Loucy (cell line): ENCODE data around the gene GNB1L.

Experiments used
- H2AFZ ChIP-seq: fragments of 200-600 bp; sonication (generic); 2 replicates; pipeline ENCODE4 v1.6.0; 2016; ENCODE audit warnings: antibody characterized with exemption, mild to moderate bottlenecking, low read length, moderate library complexity
- H3F3A ChIP-seq: fragments of 200-600 bp; 2 replicates; pipeline ENCODE4 v1.6.0; 2016; ENCODE audit warnings: antibody characterized with exemption, low read depth, mild to moderate bottlenecking
- H3K27me3 ChIP-seq: fragments of 200-600 bp; sonication (generic); 2 replicates; pipeline ENCODE4 v1.6.1; 2014; ENCODE audit warnings: low read length, mild to moderate bottlenecking; ENCODE audit not compliant: insufficient read depth, poor library complexity, severe bottlenecking
- H3K36me3 ChIP-seq: fragments of 200-600 bp; sonication (generic); 2 replicates; pipeline ENCODE4 v1.6.1; 2016; ENCODE audit warnings: low read length; ENCODE audit not compliant: insufficient read depth
- H3K4me1 ChIP-seq: fragments of 200-600 bp; sonication (generic); 2 replicates; pipeline ENCODE4 v1.5.1; 2014; ENCODE audit warnings: low read length, mild to moderate bottlenecking; ENCODE audit not compliant: insufficient read depth, poor library complexity, severe bottlenecking
- H3K4me2 ChIP-seq: fragments of 200-600 bp; sonication (generic); 2 replicates; pipeline ENCODE4 v1.6.0; 2014; ENCODE audit warnings: antibody characterized with exemption, low read length, low read depth, mild to moderate bottlenecking; ENCODE audit not compliant: poor library complexity, severe bottlenecking
- H3K4me3 ChIP-seq: fragments of 200-600 bp; sonication (generic); 2 replicates; pipeline ENCODE4 v1.5.1; 2014; ENCODE audit warnings: low read length, mild to moderate bottlenecking, mixed read lengths; ENCODE audit not compliant: poor library complexity, severe bottlenecking
- H3K79me2 ChIP-seq: fragments of 200-600 bp; sonication (generic); 2 replicates; pipeline ENCODE4 v1.6.1; 2014; ENCODE audit warnings: low read length; ENCODE audit not compliant: insufficient read depth
- H3K9ac ChIP-seq: fragments of 200-600 bp; sonication (generic); 2 replicates; pipeline ENCODE4 v1.6.0; 2014; ENCODE audit warnings: mild to moderate bottlenecking, low read depth, low read length, moderate library complexity; ENCODE audit not compliant: poor library complexity, severe bottlenecking
- H3K9me2 ChIP-seq: fragments of 200-600 bp; sonication (generic); replicated peaks from 2 replicates; pipeline ENCODE4 v1.6.1; 2016; ENCODE audit warnings: low read depth, low read length, mixed read lengths
- H3K9me3 ChIP-seq: fragments of 200-600 bp; sonication (generic); 2 replicates; pipeline ENCODE4 v1.6.1; 2014; ENCODE audit warnings: mild to moderate bottlenecking, antibody characterized with exemption, low read length, low read depth; ENCODE audit not compliant: insufficient read depth
- H4K20me1 ChIP-seq: fragments of 200-600 bp; sonication (generic); 2 replicates; pipeline ENCODE4 v1.6.0; 2014; ENCODE audit warnings: antibody characterized with exemption, low read length, mild to moderate bottlenecking; ENCODE audit not compliant: insufficient read depth, poor library complexity, severe bottlenecking
- CTCF ChIP-seq: fragments of 200-600 bp; sonication (generic); conservative IDR thresholded peaks from 2 replicates; pipeline ENCODE4 v1.5.1; 2014; ENCODE audit warnings: mild to moderate bottlenecking, antibody characterized with exemption, low read length
- EZH2phosphoT487 ChIP-seq: fragments of 200-600 bp; IDR thresholded peaks from 2 replicates; pipeline ENCODE4 v1.6.1; 2018; ENCODE audit warnings: antibody characterized with exemption, mild to moderate bottlenecking, moderate library complexity, borderline replicate concordance

GNB1L gene

GRCh38 chr22:19811211-19811621 is 43.5 kb downstream of the GNB1L start:
- no peaks in the 10 kb centered on the region for H3K9me3 ChIP-seq
- no peaks in the 10 kb centered on the region for H3K4me1 ChIP-seq
- no peak overlapping the region for H3K4me2 ChIP-seq
- no peak for TF ChIP-seq EZH2phosphoT487
- TF ChIP-seq CTCF, result no peak
- no peak overlapping the region for H3K9ac ChIP-seq
- H3K4me3 ChIP-seq, result no peak overlapping the region
- no peaks in the 10 kb centered on the region for H3K9me2 ChIP-seq
- H3F3A ChIP-seq, result no peaks in the 10 kb centered on the region
- no peaks in the 10 kb centered on the region for H4K20me1 ChIP-seq
- H3K79me2 ChIP-seq, result no peaks in the 10 kb centered on the region
- H3K36me3 ChIP-seq, result no peaks in the 10 kb centered on the region
- no peaks in the 10 kb centered on the region for H3K27me3 ChIP-seq
- no peak overlapping the region for H2AFZ ChIP-seq

- Histone ChIP-seq H3K27me3 (no peaks in the 10 kb centered on the region), H3K79me2 (no peaks in the 10 kb centered on the region), H3K4me2 (no peak overlapping the region), H3K4me1 (no peaks in the 10 kb centered on the region), H3K9me2 (no peaks in the 10 kb centered on the region), H3K9me3 (no peaks in the 10 kb centered on the region), H3K9ac (no peak overlapping the region), H2AFZ (no peak overlapping the region), H3F3A (no peaks in the 10 kb centered on the region), H3K4me3 (no peak overlapping the region), H3K36me3 (no peaks in the 10 kb centered on the region), H4K20me1 (no peaks in the 10 kb centered on the region)
- TF ChIP-seq EZH2phosphoT487, result no peak
- no peak for TF ChIP-seq CTCF
Measured at GRCh38 chr22:19810381-19811201, 44.1 kb downstream of the GNB1L start.

- Histone ChIP-seq H4K20me1 (no peaks in the 10 kb centered on the region), H3K36me3 (no peaks in the 10 kb centered on the region)
Measured at GRCh38 chr22:19809741-19810140, 44.9 kb downstream of the GNB1L start.

More at GRCh38 chr22:19809741-19810140, 44.9 kb downstream of the GNB1L start:
- H3K4me1 ChIP-seq, result no peaks in the 10 kb centered on the region
- no peaks in the 10 kb centered on the region for H3F3A ChIP-seq
- H3K79me2 ChIP-seq, result no peaks in the 10 kb centered on the region
- H3K9me2 ChIP-seq, result no peaks in the 10 kb centered on the region
- H3K9ac ChIP-seq, result no peak overlapping the region
- no peaks in the 10 kb centered on the region for H3K27me3 ChIP-seq
- no peak overlapping the region for H2AFZ ChIP-seq
- no peaks in the 10 kb centered on the region for H3K9me3 ChIP-seq
- no peak overlapping the region for H3K4me2 ChIP-seq
- no peak for TF ChIP-seq EZH2phosphoT487
- no peak for TF ChIP-seq CTCF
- no peak overlapping the region for H3K4me3 ChIP-seq
